OCI-LY7 (cell line): ENCODE results near the gene UQCRQ.

ENCODE experiments used
- CTCF ChIP-seq: fragments of 200-600 bp; sonication (generic); conservative IDR thresholded peaks from 2 replicates; pipeline ENCODE4 v1.5.1; 2014; ENCODE audit warnings: mild to moderate bottlenecking, antibody characterized with exemption, low read length, moderate library complexity, mixed read lengths
- EZH2phosphoT487 ChIP-seq: fragments of 200-600 bp; sonication (generic); IDR thresholded peaks from 2 replicates; pipeline ENCODE4 v1.6.1; 2018; ENCODE audit warnings: low read depth, borderline replicate concordance, mild to moderate bottlenecking, mixed run types, antibody characterized with exemption, low read length, moderate library complexity, mixed read lengths

- TF ChIP-seq CTCF (no peak), EZH2phosphoT487 (no peak)
Observed at GRCh38 chr5:132831095-132831860, 35.2 kb upstream of the UQCRQ start.
